Smooth muscle cell (in vitro differentiated cells): ENCODE data around the gene SLC2A4. TPM values are rescaled to one million over a fixed set of nuclear protein-coding genes. Genes with fewer than 3 reads are reported as not detected.

Experiments
- DNase-seq: peaks from one replicate; lab custom pipeline; 2025; ENCODE audit not compliant: unreplicated experiment; lab: John Stamatoyannopoulos, UW
- H2AFZ ChIP-seq: fragments of 200-600 bp; sonication (generic); 2 replicates; pipeline ENCODE4 v1.6.0; 2016; ENCODE audit warnings: antibody characterized with exemption, low read depth, mild to moderate bottlenecking
- H3F3A ChIP-seq: fragments of 200-600 bp; sonication (generic); 2 replicates; pipeline ENCODE4 v1.6.0; 2017; ENCODE audit warnings: antibody characterized with exemption, low read depth
- H3K27ac ChIP-seq: fragments of 200-600 bp; sonication (generic); 2 replicates; pipeline ENCODE4 v1.5.1; 2016; ENCODE audit warnings: low read depth, mild to moderate bottlenecking
- H3K27me3 ChIP-seq: fragments of 200-600 bp; sonication (generic); 2 replicates; pipeline ENCODE4 v1.6.1; 2016; ENCODE audit warnings: low read depth, mild to moderate bottlenecking
- H3K36me3 ChIP-seq: fragments of 200-600 bp; sonication (generic); 2 replicates; pipeline ENCODE4 v1.5.1; 2016; ENCODE audit warnings: low read depth
- H3K4me1 ChIP-seq: fragments of 200-600 bp; sonication (generic); 2 replicates; pipeline ENCODE4 v1.5.1; 2016; ENCODE audit warnings: low read depth
- H3K4me2 ChIP-seq: fragments of 200-600 bp; sonication (generic); 2 replicates; pipeline ENCODE4 v1.6.0; 2016; ENCODE audit warnings: mild to moderate bottlenecking
- H3K4me3 ChIP-seq: fragments of 200-600 bp; sonication (generic); 2 replicates; pipeline ENCODE4 v1.5.1; 2016; ENCODE audit warnings: mild to moderate bottlenecking
- H3K79me2 ChIP-seq: fragments of 200-600 bp; sonication (generic); 2 replicates; pipeline ENCODE4 v1.6.0; 2016; ENCODE audit warnings: low read depth, mild to moderate bottlenecking
- H3K9ac ChIP-seq: fragments of 200-600 bp; sonication (generic); 2 replicates; pipeline ENCODE4 v1.6.0; 2016; ENCODE audit warnings: low read depth
- H3K9me3 ChIP-seq: fragments of 200-600 bp; sonication (generic); replicated peaks from 2 replicates; pipeline ENCODE4 v1.5.1; 2016; ENCODE audit warnings: low read depth
- H4K20me1 ChIP-seq: fragments of 200-600 bp; sonication (generic); 2 replicates; pipeline ENCODE4 v1.6.0; 2016; ENCODE audit warnings: low read depth
- CTCF ChIP-seq: fragments of 200-600 bp; sonication (generic); IDR thresholded peaks from 2 replicates; pipeline ENCODE4 v1.5.1; 2017; ENCODE audit warnings: borderline replicate concordance, mild to moderate bottlenecking, antibody characterized with exemption; ENCODE audit not compliant: insufficient read depth, poor library complexity, severe bottlenecking
- WGBS: methylation state at CpG from one replicate; pipeline ENCODE4 v1.1.7; 2016; ENCODE audit warnings: low lambda C conversion rate; 5-methylcytosine and 5-hydroxymethylcytosine counted together
- polyA plus RNA-seq: library from polyadenylated mRNA; unstranded; fragments of >200 nt; fragmentation: Nextera tagmentation; extraction: Ambion mirVana; gene quantifications from 2 replicates; pipeline ENCODE4 v1.2.1, GENCODE V29; 2016
- total RNA-seq: library from RNA; depleted of rRNA; stranded (reverse); fragments of >200 nt; gene quantifications from 2 replicates; pipeline ENCODE4 v1.2.3, GENCODE V29; 2014

Gene SLC2A4
- total and polyA plus RNA-seq, 2 experiments from 2014 or later, result not detected

GRCh38 chr17:7237266-7237760 is 44.2 kb upstream of the SLC2A4 start:
- Histone ChIP-seq H3K4me1 (peaks cover 31% of the 10 kb centered on the region), H3K4me2 (peak overlapping the region; percentile 91), H3K9ac (peak overlapping the region; percentile 86), H3F3A (peaks cover 53% of the 10 kb centered on the region), H3K9me3 (no peaks in the 10 kb centered on the region), H3K79me2 (peaks cover 79% of the 10 kb centered on the region), H3K27ac (peak overlapping the region; percentile 74), H3K36me3 (no peaks in the 10 kb centered on the region), H2AFZ (no peak overlapping the region), H4K20me1 (peaks cover 31% of the 10 kb centered on the region), H3K27me3 (no peaks in the 10 kb centered on the region), H3K4me3 (peak overlapping the region; percentile 98)
- DNase-seq, result no peak
- 45% methylated on average over 6 of the region's 6 CpGs for WGBS
- no peak for TF ChIP-seq CTCF

- Histone ChIP-seq H3K4me3 (peak overlapping the region; percentile 98), H3K36me3 (no peaks in the 10 kb centered on the region), H3K9me3 (no peaks in the 10 kb centered on the region), H3K27ac (peak overlapping the region; percentile 74), H3K79me2 (peaks cover 73% of the 10 kb centered on the region), H3K27me3 (no peaks in the 10 kb centered on the region), H3K9ac (peak overlapping the region; percentile 86), H2AFZ (no peak overlapping the region), H3K4me1 (peaks cover 31% of the 10 kb centered on the region), H3F3A (peaks cover 53% of the 10 kb centered on the region), H4K20me1 (peaks cover 26% of the 10 kb centered on the region), H3K4me2 (peak overlapping the region; percentile 91)
- WGBS, result 0% methylated on average over 9 of the region's 73 CpGs
- DNase-seq, result peak; percentile 61
- TF ChIP-seq CTCF, result no peak
Observed at GRCh38 chr17:7237761-7238419, 43.6 kb upstream of the SLC2A4 start.

GRCh38 chr17:7238420-7239090 is 43.0 kb upstream of the SLC2A4 start:
- H3K4me2 ChIP-seq, result peak overlapping the region; percentile 91
- no peaks in the 10 kb centered on the region for H3K36me3 ChIP-seq
- peaks cover 26% of the 10 kb centered on the region for H3K4me1 ChIP-seq
- H3K27ac ChIP-seq, result peak overlapping the region; percentile 74
- no peaks in the 10 kb centered on the region for H3K27me3 ChIP-seq
- no peak for TF ChIP-seq CTCF
- under 1% methylated on average over 32 of the region's 39 CpGs for WGBS
- H3K9ac ChIP-seq, result peak overlapping the region; percentile 86
- no peaks in the 10 kb centered on the region for H3K9me3 ChIP-seq
- peaks cover 20% of the 10 kb centered on the region for H4K20me1 ChIP-seq
- DNase-seq, result no peak
- peaks cover 52% of the 10 kb centered on the region for H3F3A ChIP-seq
- H2AFZ ChIP-seq, result no peak overlapping the region
- H3K79me2 ChIP-seq, result peaks cover 66% of the 10 kb centered on the region
- H3K4me3 ChIP-seq, result peak overlapping the region; percentile 98
